H1 (cell line): ENCODE measurements around the gene GLG1.
"Not testable (repeated sequence)": the region's sequence is repeated elsewhere in the genome, so short reads cannot be mapped to it uniquely, and the experiment has no call there.

Source experiments
- CTCF ChIP-seq, 3 experiments: IDR thresholded peaks; 1 replicate in 2 of 3; 2 replicates in 1 of 3; pipeline versions ENCODE4 v1.5.1 to v1.6.1; 2011; ENCODE audit warnings: low read length in 3 of 3, mild to moderate bottlenecking in 3 of 3, inconsistent platforms in 2 of 3, low read depth in 1 of 3, moderate library complexity in 1 of 3; ENCODE audit not compliant: insufficient read depth in 1 of 3; ENCODE audit errors: control extremely low read depth in 1 of 3
- EGR1 ChIP-seq: IDR thresholded peaks from 2 replicates; pipeline ENCODE4 v1.6.1; 2011; ENCODE audit warnings: low read depth, low read length, borderline replicate concordance
- EP300 ChIP-seq, 2 experiments: IDR thresholded peaks; 1 replicate in 1 of 2; 2 replicates in 1 of 2; pipeline ENCODE4 v1.6.1; 2011 to 2012; ENCODE audit warnings: low read depth in 2 of 2, low read length in 2 of 2, mild to moderate bottlenecking in 2 of 2, borderline replicate concordance in 1 of 2, inconsistent platforms in 1 of 2, moderate library complexity in 1 of 2
- JUND ChIP-seq: IDR thresholded peaks from 2 replicates; pipeline ENCODE4 v1.6.1; 2011; ENCODE audit warnings: mild to moderate bottlenecking, improper control_type of control experiment, low read length
- KDM1A ChIP-seq: fragments of 200-600, 300-600 bp; sonication (generic); IDR thresholded peaks from 2 replicates; pipeline ENCODE4 v1.7.1; 2016; ENCODE audit warnings: mild to moderate bottlenecking, low read length, borderline replicate concordance
- MAX ChIP-seq: IDR thresholded peaks from 2 replicates; pipeline ENCODE4 v1.6.1; 2012; ENCODE audit warnings: inconsistent platforms
- PHF8 ChIP-seq: fragments of 200-600 bp; sonication (generic); conservative IDR thresholded peaks from 2 replicates; pipeline ENCODE4 v1.7.1; 2012; ENCODE audit warnings: low read depth, mild to moderate bottlenecking, inconsistent platforms, low read length, moderate library complexity
- POLR2A ChIP-seq, 2 experiments: IDR thresholded peaks; 1 replicate in 1 of 2; 2 replicates in 1 of 2; pipeline ENCODE4 v1.6.1; 2011; ENCODE audit warnings: low read depth in 2 of 2, low read length in 2 of 2, mild to moderate bottlenecking in 2 of 2; ENCODE audit errors: control extremely low read depth in 1 of 2
- RXRA ChIP-seq: IDR thresholded peaks from 2 replicates; pipeline ENCODE4 v1.6.1; 2011; ENCODE audit warnings: low read depth, mild to moderate bottlenecking, low read length, moderate library complexity; ENCODE audit not compliant: insufficient read depth
- SP1 ChIP-seq: IDR thresholded peaks from 2 replicates; pipeline ENCODE4 v1.6.1; 2011; ENCODE audit warnings: low read depth, low read length
- SP2 ChIP-seq: IDR thresholded peaks from 2 replicates; pipeline ENCODE4 v1.6.1; 2012; ENCODE audit warnings: mild to moderate bottlenecking, low read length, inconsistent platforms
- SUZ12 ChIP-seq: fragments of 200-600 bp; sonication (generic); IDR thresholded peaks from 2 replicates; pipeline ENCODE4 v1.6.1; 2012; ENCODE audit warnings: mild to moderate bottlenecking, inconsistent platforms, low read length, moderate library complexity, mixed read lengths
- ZNF274 ChIP-seq: IDR thresholded peaks from 2 replicates; pipeline ENCODE4 v1.7.0; 2012; ENCODE audit warnings: low read length, borderline replicate concordance; ENCODE audit errors: extremely low read depth

DNA sequence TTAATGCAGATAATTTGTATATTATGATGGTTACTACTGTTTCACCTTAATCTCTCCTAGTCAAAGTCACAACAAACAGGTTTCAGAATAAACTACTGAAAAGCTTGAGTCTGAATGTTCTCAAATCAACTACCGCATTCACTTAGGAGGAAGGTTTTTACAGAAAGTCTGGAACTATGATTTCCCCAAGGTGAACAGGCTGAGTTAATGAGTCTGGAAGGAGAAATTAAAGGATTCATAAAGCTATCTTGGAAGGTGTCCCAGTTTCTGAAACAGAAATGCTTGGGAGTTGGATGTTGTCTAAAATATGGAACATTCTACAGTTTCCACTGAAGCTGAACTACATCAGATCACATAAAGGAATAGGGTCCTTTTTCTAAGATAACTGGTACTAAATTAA lies 69.2 kb downstream of the GLG1 start:
- TF ChIP-seq CTCF (IDR thresholded peaks at IDR 0.05; ENCODE audit: control extremely low read depth in 1 of 3, insufficient read depth in 1 of 3, low read depth in 1 of 3, low read length in 3 of 3); POLR2A (IDR thresholded peaks at IDR 0.05; ENCODE audit: control extremely low read depth in 1 of 2, low read depth in 2 of 2, low read length in 2 of 2); ZNF274; MAX; KDM1A; PHF8; JUND; EGR1; RXRA; SP1; SP2; EP300 (IDR thresholded peaks at IDR 0.05; ENCODE audit: borderline replicate concordance in 1 of 2, low read depth in 2 of 2, low read length in 2 of 2); SUZ12: not testable (repeated sequence)
